ENCODE results near the gene PYROXD2. TPM values are rescaled to one million over a fixed set of nuclear protein-coding genes. Genes with fewer than 3 reads are reported as not detected.
A peak's percentile ranks its signal among the peaks of the same experiment; 100 is the strongest.
"Not testable (repeated sequence)": the region's sequence is repeated elsewhere in the genome, so short reads cannot be mapped to it uniquely, and the experiment has no call there.

Gene PYROXD2
- polyA plus RNA-seq, 6 donors from 2014 or later = 0.35 to 4.2 (median 1.6) TPM; not detected in 1

- no peak for DNase-seq
- H3K9me3 Mint-ChIP-seq = peaks cover 0 to 3% (median 0%) of the 10 kb centered on the region in 7 donors
- ATAC-seq (ENCODE audit: low read depth in 2 of 2) = no peak
- peaks cover 9 to 20% of the 10 kb centered on the region in 2 donors for H3K36me3 Mint-ChIP-seq
- peaks cover 0 to 6% (median 0%) of the 10 kb centered on the region in 3 donors for H3K27me3 Mint-ChIP-seq
- peak overlapping the region in 2 of 6 donors; percentile 6 to 54 for H3K27ac Mint-ChIP-seq
- H3K4me1 Mint-ChIP-seq = peaks cover 16 to 19% (median 18%) of the 10 kb centered on the region in 3 donors
- no peak overlapping the region for H3K4me3 Mint-ChIP-seq
Observed at GRCh38 chr10:98390406-98390805, 24.6 kb downstream of the PYROXD2 start.

GRCh38 chr10:98389398-98389797 lies 25.6 kb downstream of the PYROXD2 start:
- H3K27me3 Mint-ChIP-seq = peaks cover 0 to 6% (median 0%) of the 10 kb centered on the region in 3 donors
- ATAC-seq (ENCODE audit: low read depth in 2 of 2) = no peak
- peak overlapping the region in 2 of 6 donors; percentile 24 to 30 for H3K27ac Mint-ChIP-seq
- peaks cover 0 to 3% (median 0%) of the 10 kb centered on the region in 7 donors for H3K9me3 Mint-ChIP-seq
- peaks cover 9 to 27% of the 10 kb centered on the region in 2 donors for H3K36me3 Mint-ChIP-seq
- no peak overlapping the region for H3K4me3 Mint-ChIP-seq
- DNase-seq = no peak
- H3K4me1 Mint-ChIP-seq = peaks cover 15 to 18% (median 16%) of the 10 kb centered on the region in 3 donors

GRCh38 chr10:98388101-98388655 lies 26.8 kb downstream of the PYROXD2 start:
- H3K4me1 Mint-ChIP-seq = peaks cover 11 to 18% (median 16%) of the 10 kb centered on the region in 3 donors
- H3K27ac Mint-ChIP-seq = peak overlapping the region in 1 of 6 donors; percentile 60
- peaks cover 9 to 15% of the 10 kb centered on the region in 2 donors for H3K36me3 Mint-ChIP-seq
- ATAC-seq (ENCODE audit: low read depth in 2 of 2) = no peak
- H3K27me3 Mint-ChIP-seq = peaks cover 0 to under 1% (median 0%) of the 10 kb centered on the region in 3 donors
- peaks cover 0 to 3% (median 0%) of the 10 kb centered on the region in 7 donors for H3K9me3 Mint-ChIP-seq
- peak overlapping the region in 1 of 8 donors; percentile 31 for H3K4me3 Mint-ChIP-seq
- DNase-seq = no peak

GRCh38 chr10:98384531-98385133 lies 30.4 kb downstream of the PYROXD2 start:
- DNase-seq = no peak
- Mint-ChIP-seq H3K9me3 (peaks cover 0 to 2% (median 0%) of the 10 kb centered on the region in 7 donors), H3K4me3 (no peak overlapping the region), H3K27ac (no peak overlapping the region), H3K4me1 (peaks cover 0 to 6% (median 0%) of the 10 kb centered on the region in 3 donors), H3K27me3 (no peaks in the 10 kb centered on the region), H3K36me3 (peaks cover 9 to 12% of the 10 kb centered on the region in 2 donors)
- ATAC-seq (ENCODE audit: low read depth in 2 of 2) = no peak

- Mint-ChIP-seq H3K27ac (no peak overlapping the region), H3K27me3 (no peaks in the 10 kb centered on the region), H3K4me1 (peaks cover 0 to 7% (median 0%) of the 10 kb centered on the region in 3 donors), H3K9me3 (no peaks in the 10 kb centered on the region), H3K4me3 (no peak overlapping the region), H3K36me3 (peaks cover 9 to 12% of the 10 kb centered on the region in 2 donors)
- no peak for DNase-seq
- no peak for ATAC-seq (ENCODE audit: low read depth in 2 of 2)
Observed at GRCh38 chr10:98383869-98384268, 31.1 kb downstream of the PYROXD2 start.

GRCh38 chr10:98383134-98383667 lies 31.8 kb downstream of the PYROXD2 start:
- not testable (repeated sequence) for DNase-seq; H3K4me1 Mint-ChIP-seq; ATAC-seq (ENCODE audit: low read depth in 2 of 2); H3K9me3 Mint-ChIP-seq; H3K27ac Mint-ChIP-seq; H3K27me3 Mint-ChIP-seq; H3K4me3 Mint-ChIP-seq
- H3K36me3 Mint-ChIP-seq = peaks cover 9 to 12% of the 10 kb centered on the region in 2 donors

GRCh38 chr10:98382691-98383101 lies 32.3 kb downstream of the PYROXD2 start:
- peak overlapping the region in 1 of 6 donors; percentile 19 for H3K27ac Mint-ChIP-seq
- DNase-seq (no peak), ATAC-seq (ENCODE audit: low read depth in 2 of 2) (no peak)
- peaks cover 9 to 12% of the 10 kb centered on the region in 2 donors for H3K36me3 Mint-ChIP-seq
- no peaks in the 10 kb centered on the region for H3K27me3 Mint-ChIP-seq
- peaks cover 0 to 5% (median 0%) of the 10 kb centered on the region in 3 donors for H3K4me1 Mint-ChIP-seq
- peaks cover 0 to 4% (median 2%) of the 10 kb centered on the region in 7 donors for H3K9me3 Mint-ChIP-seq
- H3K4me3 Mint-ChIP-seq = no peak overlapping the region

GRCh38 chr10:98380493-98381339 lies 34.3 kb downstream of the PYROXD2 start:
- ATAC-seq (ENCODE audit: low read depth in 2 of 2) (no peak), DNase-seq (no peak)
- Mint-ChIP-seq H3K9me3 (peaks cover 0 to 10% (median 3%) of the 10 kb centered on the region in 7 donors), H3K36me3 (peaks cover 0 to 10% of the 10 kb centered on the region in 2 donors), H3K4me1 (peaks cover 0 to 5% (median 4%) of the 10 kb centered on the region in 3 donors), H3K27ac (no peak overlapping the region), H3K27me3 (peaks cover under 1 to 10% (median under 1%) of the 10 kb centered on the region in 3 donors), H3K4me3 (no peak overlapping the region)

- H3K36me3 Mint-ChIP-seq = no peaks in the 10 kb centered on the region
Observed at GRCh38 chr10:98378722-98379121, 36.3 kb downstream of the PYROXD2 start.

GRCh38 chr10:98377536-98377935 lies 37.4 kb downstream of the PYROXD2 start:
- H3K4me1 Mint-ChIP-seq = peaks cover 0 to 9% (median 5%) of the 10 kb centered on the region in 3 donors
- H3K27ac Mint-ChIP-seq = no peak overlapping the region
- peaks cover 9 to 33% (median 18%) of the 10 kb centered on the region in 3 donors for H3K27me3 Mint-ChIP-seq

More at GRCh38 chr10:98378722-98379121, 36.3 kb downstream of the PYROXD2 start:
- ATAC-seq (ENCODE audit: low read depth in 2 of 2) = no peak
- Mint-ChIP-seq H3K4me1 (peaks cover 0 to 9% (median 5%) of the 10 kb centered on the region in 3 donors), H3K9me3 (peaks cover 0 to 10% (median 3%) of the 10 kb centered on the region in 7 donors), H3K27me3 (peaks cover 9 to 29% (median 18%) of the 10 kb centered on the region in 3 donors), H3K27ac (peak overlapping the region in 2 of 6 donors; percentile 54 to 60), H3K4me3 (no peak overlapping the region)
- DNase-seq = no peak

GRCh38 chr10:98377001-98377400 lies 38.0 kb downstream of the PYROXD2 start:
- no peak for ATAC-seq (ENCODE audit: low read depth in 2 of 2)
- no peak overlapping the region for H3K4me3 Mint-ChIP-seq
- DNase-seq = no peak
- peaks cover 9 to 36% (median 20%) of the 10 kb centered on the region in 3 donors for H3K27me3 Mint-ChIP-seq
- peaks cover 0 to 10% (median 3%) of the 10 kb centered on the region in 7 donors for H3K9me3 Mint-ChIP-seq
- H3K27ac Mint-ChIP-seq = no peak overlapping the region
- H3K4me1 Mint-ChIP-seq = peaks cover 0 to 9% (median 5%) of the 10 kb centered on the region in 3 donors
- no peaks in the 10 kb centered on the region for H3K36me3 Mint-ChIP-seq

More at GRCh38 chr10:98377536-98377935, 37.4 kb downstream of the PYROXD2 start:
- ATAC-seq (ENCODE audit: low read depth in 2 of 2) = no peak
- Mint-ChIP-seq H3K9me3 (peaks cover 0 to 10% (median 3%) of the 10 kb centered on the region in 7 donors), H3K4me3 (no peak overlapping the region), H3K36me3 (no peaks in the 10 kb centered on the region)
- no peak for DNase-seq

GRCh38 chr10:98376485-98376884 lies 38.5 kb downstream of the PYROXD2 start:
- Mint-ChIP-seq H3K36me3 (no peaks in the 10 kb centered on the region), H3K9me3 (peaks cover 0 to 10% (median 4%) of the 10 kb centered on the region in 7 donors), H3K27me3 (peaks cover 9 to 41% (median 25%) of the 10 kb centered on the region in 3 donors), H3K27ac (no peak overlapping the region), H3K4me3 (no peak overlapping the region), H3K4me1 (peaks cover 0 to 9% (median 5%) of the 10 kb centered on the region in 3 donors)
- ATAC-seq (ENCODE audit: low read depth in 2 of 2) (no peak), DNase-seq (no peak)

Measured in naive B cell (primary cell).